CD4-positive, alpha-beta T cell (primary cell): ENCODE data around the gene ZNF835. TPM values are rescaled to one million over a fixed set of nuclear protein-coding genes. Genes with fewer than 3 reads are reported as not detected.
"Not testable (repeated sequence)": the region's sequence is repeated elsewhere in the genome, so short reads cannot be mapped to it uniquely, and the experiment has no call there.

Experiments
- ATAC-seq: fragments of 200-7000 bp; cut with Tn5 transposase; one replicate; pipeline ENCODE4 v1.10.0; 2022; ENCODE audit warnings: mild to moderate bottlenecking; ENCODE audit not compliant: poor library complexity
- CTCF ChIA-PET: fragments of 350-600 bp; sonication (Branson Sonifier 250); formaldehyde crosslinking; loops from one replicate; lab custom pipeline; 2021; ENCODE audit warnings: antibody characterized with exemption, inconsistent platforms; lab: Charles Lee
- POLR2A ChIA-PET: fragments of 350-600 bp; sonication (Branson Sonifier 250); formaldehyde crosslinking; loops from one replicate; lab custom pipeline; 2021; ENCODE audit warnings: antibody characterized with exemption, inconsistent platforms; lab: Charles Lee
- DNase-seq, 14 experiments: peaks; one replicate each; pipeline ENCODE4 v3.0.0-alpha.2; 2013 to 2020; ENCODE audit warnings: mixed read lengths in 2 of 14
- H3K27ac ChIP-seq, 2 donors: one replicate each; pipeline versions ENCODE4 v1.5.1 to v1.7.0; 2013; ENCODE audit warnings: low read length in 2 of 2, low read depth in 1 of 2, mild to moderate bottlenecking in 1 of 2
- H3K27me3 ChIP-seq, 2 experiments: 1 replicate in 1 of 2; 2 replicates in 1 of 2; pipeline versions ENCODE4 v1.6.1 to v1.7.0; 2013; ENCODE audit warnings: low read length in 2 of 2, control low read depth in 1 of 2, mild to moderate bottlenecking in 1 of 2, moderate library complexity in 1 of 2; ENCODE audit not compliant: insufficient read depth in 2 of 2, control insufficient read depth in 1 of 2
- H3K36me3 ChIP-seq: one replicate; pipeline ENCODE4 v1.6.1; 2013; ENCODE audit warnings: low read length, control low read depth; ENCODE audit not compliant: insufficient read depth
- H3K4me1 ChIP-seq: one replicate; pipeline ENCODE4 v1.6.1; 2013; ENCODE audit warnings: low read length, control low read depth; ENCODE audit not compliant: insufficient read depth
- H3K4me3 ChIP-seq: one replicate; pipeline ENCODE4 v1.5.1; 2013; ENCODE audit warnings: mild to moderate bottlenecking, low read length, moderate library complexity
- H3K9me3 ChIP-seq, 2 experiments: 1 replicate in 1 of 2; 2 replicates in 1 of 2; pipeline versions ENCODE4 v1.6.1 to v1.7.0; 2013; ENCODE audit warnings: low read length in 2 of 2, mild to moderate bottlenecking in 2 of 2, control low read depth in 1 of 2, moderate library complexity in 1 of 2; ENCODE audit not compliant: control insufficient read depth in 1 of 2, insufficient read depth in 1 of 2
- H3K27ac Mint-ChIP-seq: one replicate; pipeline ENCODE4 v1.8.0; 2020; ENCODE audit warnings: mixed read lengths
- H3K27me3 Mint-ChIP-seq: one replicate; pipeline ENCODE4 v1.8.0; 2021; ENCODE audit warnings: mixed read lengths
- H3K36me3 Mint-ChIP-seq: one replicate; pipeline ENCODE4 v1.8.0; 2021; ENCODE audit warnings: low read depth, mixed read lengths
- H3K4me1 Mint-ChIP-seq: one replicate; pipeline ENCODE4 v1.8.0; 2021; ENCODE audit warnings: low read depth, mixed read lengths
- H3K4me3 Mint-ChIP-seq: one replicate; pipeline ENCODE4 v1.8.0; 2020; ENCODE audit warnings: mild to moderate bottlenecking, mixed read lengths
- H3K9me3 Mint-ChIP-seq: one replicate; pipeline ENCODE4 v1.8.0; 2020; ENCODE audit warnings: mixed read lengths
- intact Hi-C, 2 experiments: fragments of 100-400 bp; cut with DNase I in 1 of 2; cut with micrococcal nuclease in 1 of 2; formaldehyde crosslinking; loops; one replicate each; pipeline versions ENCODE4 v1.15.1 to v1.9.0; 2023 to 2025; cut with DNase I, micrococcal nuclease
- total RNA-seq, 174 experiments: library from RNA in 2 of 174; stranded (reverse) in 2 of 174; gene quantifications; one replicate each; pipeline ENCODE4 v1.2.3 and lab custom pipeline; 2021 to 2026
- TF ChIP-seq, protein P1 (sequence below): fragments of 200-600 bp; IDR thresholded peaks from one replicate; pipeline ENCODE4 v1.8.0; 2022; ENCODE audit warnings: antibody characterized with exemption, mild to moderate bottlenecking

Gene ZNF835
- total RNA-seq, 2 experiments from 2014 or later, result 0.82 to 1.1 TPM

DNA sequence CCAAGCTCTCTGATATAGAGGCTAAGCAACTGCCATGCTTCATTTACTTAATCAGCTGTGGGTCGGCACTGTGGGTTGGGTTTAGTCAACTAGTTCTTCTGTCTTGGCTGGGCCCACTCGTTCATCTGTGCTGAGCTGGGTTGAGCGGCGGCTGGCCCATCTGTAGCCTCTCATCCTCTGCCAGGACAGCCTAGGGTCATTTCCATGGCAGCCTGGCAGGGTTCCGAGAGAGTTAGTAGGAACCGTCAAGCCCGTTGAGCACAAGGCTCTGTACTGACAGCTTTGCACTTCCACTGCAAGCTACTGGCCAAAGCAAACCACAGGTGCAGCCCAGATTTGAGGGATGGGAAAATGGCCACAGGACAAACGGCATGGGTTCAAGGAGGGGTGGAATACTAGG, 6.6 kb upstream of the ZNF835 start:
- ChIA-PET POLR2A (no interaction called here), CTCF (no interaction called here)
- Mint-ChIP-seq H3K4me3 (no peak overlapping the region), H3K27ac (no peak overlapping the region), H3K9me3 (no peaks in the 10 kb centered on the region), H3K4me1 (no peaks in the 10 kb centered on the region), H3K27me3 (no peaks in the 10 kb centered on the region), H3K36me3 (peaks cover 6% of the 10 kb centered on the region)
- no peaks in the 10 kb centered on the region for H3K4me1 ChIP-seq
- DNase-seq, result no peak
- ATAC-seq, result no peak
- no peaks in the 10 kb centered on the region for H3K36me3 ChIP-seq
- H3K27ac ChIP-seq, result no peak overlapping the region
- H3K9me3 ChIP-seq, result peaks cover 8 to 57% of the 10 kb centered on the region in 2 experiments
- TF ChIP-seq, protein P1, sequence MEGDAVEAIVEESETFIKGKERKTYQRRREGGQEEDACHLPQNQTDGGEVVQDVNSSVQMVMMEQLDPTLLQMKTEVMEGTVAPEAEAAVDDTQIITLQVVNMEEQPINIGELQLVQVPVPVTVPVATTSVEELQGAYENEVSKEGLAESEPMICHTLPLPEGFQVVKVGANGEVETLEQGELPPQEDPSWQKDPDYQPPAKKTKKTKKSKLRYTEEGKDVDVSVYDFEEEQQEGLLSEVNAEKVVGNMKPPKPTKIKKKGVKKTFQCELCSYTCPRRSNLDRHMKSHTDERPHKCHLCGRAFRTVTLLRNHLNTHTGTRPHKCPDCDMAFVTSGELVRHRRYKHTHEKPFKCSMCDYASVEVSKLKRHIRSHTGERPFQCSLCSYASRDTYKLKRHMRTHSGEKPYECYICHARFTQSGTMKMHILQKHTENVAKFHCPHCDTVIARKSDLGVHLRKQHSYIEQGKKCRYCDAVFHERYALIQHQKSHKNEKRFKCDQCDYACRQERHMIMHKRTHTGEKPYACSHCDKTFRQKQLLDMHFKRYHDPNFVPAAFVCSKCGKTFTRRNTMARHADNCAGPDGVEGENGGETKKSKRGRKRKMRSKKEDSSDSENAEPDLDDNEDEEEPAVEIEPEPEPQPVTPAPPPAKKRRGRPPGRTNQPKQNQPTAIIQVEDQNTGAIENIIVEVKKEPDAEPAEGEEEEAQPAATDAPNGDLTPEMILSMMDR, result no peak
- intact Hi-C loops, result loop anchor here in 1 of 2 experiments (10.0 kb wide), 1 partner anchor 1697 kb away; no protein-coding TSS in a partner anchor
- no peak overlapping the region for H3K4me3 ChIP-seq
- no peaks in the 10 kb centered on the region for H3K27me3 ChIP-seq

DNA sequence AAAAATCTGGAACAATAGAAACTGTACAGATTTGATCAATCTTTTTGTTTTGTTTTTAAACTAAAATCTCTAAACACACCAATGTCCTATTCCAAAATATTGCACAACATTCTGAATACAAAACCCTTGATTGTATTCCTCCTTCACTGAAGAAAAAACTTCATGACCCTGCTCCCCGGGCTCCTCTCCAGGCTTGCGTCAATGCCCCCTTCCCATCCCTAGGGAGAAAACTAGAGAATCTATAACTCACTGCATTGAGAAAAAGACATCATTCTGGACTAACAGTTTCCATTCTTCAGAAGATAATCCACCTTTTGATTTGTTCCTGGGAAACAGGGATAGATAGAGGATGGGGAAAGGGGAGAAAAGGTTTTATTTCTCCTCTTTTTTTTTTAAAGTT, 1.1 kb upstream of the ZNF835 start:
- not testable (repeated sequence) for H3K27ac Mint-ChIP-seq

DNA sequence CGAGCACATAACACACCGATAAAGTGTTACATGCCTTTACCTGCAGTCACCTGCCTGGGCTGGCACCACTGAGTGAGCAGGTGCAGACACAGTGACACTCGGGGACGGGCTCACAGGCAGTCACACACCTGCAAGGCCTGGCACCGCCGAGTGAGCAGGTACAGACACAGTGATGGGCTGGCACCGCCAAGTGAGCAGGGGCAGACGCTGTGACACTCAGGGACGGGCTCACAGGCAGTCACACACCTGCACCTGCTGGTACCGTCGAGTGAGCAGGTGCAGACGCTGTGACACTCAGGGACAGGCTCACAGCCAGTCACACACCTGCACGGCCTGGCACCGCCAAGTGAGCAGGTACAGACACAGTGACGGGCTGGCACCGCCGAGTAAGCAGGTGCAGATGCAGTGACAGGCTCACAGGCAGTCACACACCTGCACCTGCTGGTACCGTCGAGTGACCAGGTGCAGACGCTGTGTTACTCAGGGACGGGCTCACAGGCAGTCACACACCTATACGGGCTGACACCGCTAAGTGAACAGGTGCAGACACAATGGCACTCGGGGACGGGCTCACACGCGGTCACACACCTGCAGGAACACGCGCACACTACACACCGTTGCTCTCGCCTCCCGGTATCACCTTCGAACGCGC, 470 bp downstream of the ZNF835 start:
- Mint-ChIP-seq H3K27me3 (no peaks in the 10 kb centered on the region), H3K4me3 (peak overlapping the region; percentile 87), H3K27ac (peak overlapping the region; percentile 65), H3K36me3 (peaks cover 25% of the 10 kb centered on the region), H3K9me3 (peaks cover 3% of the 10 kb centered on the region), H3K4me1 (peaks cover 14% of the 10 kb centered on the region)
- H3K36me3 ChIP-seq, result no peaks in the 10 kb centered on the region
- no peak overlapping the region for H3K27ac ChIP-seq
- no peaks in the 10 kb centered on the region for H3K27me3 ChIP-seq
- ChIA-PET POLR2A (interaction anchor here (0.5 to 1.0 kb wide), 3 partner anchors 267 to 1246 kb away, joined by 3 to 5 read pairs (median 3); partner anchors contain the start of genes ZNF583 and ZSCAN5A), CTCF (no interaction called here)
- ATAC-seq (peak; percentile 73), DNase-seq (peak in 2 of 14 experiments; percentile 1 to 5)
- H3K4me3 ChIP-seq, result peak overlapping the region; percentile 50
- peaks cover 8 to 68% of the 10 kb centered on the region in 2 experiments for H3K9me3 ChIP-seq
- peaks cover 15% of the 10 kb centered on the region for H3K4me1 ChIP-seq
- TF ChIP-seq, protein P1, result no peak
- intact Hi-C loops, result loop anchor here (2.0 to 10.0 kb wide), 4 partner anchors 78 to 1704 kb away; partner anchors contain the start of genes ZNF582 (in 2 of the 2) and ZSCAN5A (in 1 of the 2)

More for the DNA sequence above, 1.1 kb upstream of the ZNF835 start:
- CTCF ChIA-PET, H3K9me3 Mint-ChIP-seq, H3K36me3 ChIP-seq, H3K27me3 ChIP-seq, DNase-seq, H3K27ac ChIP-seq, H3K4me3 ChIP-seq, ATAC-seq, POLR2A ChIA-PET, H3K27me3 Mint-ChIP-seq: not testable (repeated sequence)
- Mint-ChIP-seq H3K4me3 (peak overlapping the region; percentile 4), H3K36me3 (peaks cover 13% of the 10 kb centered on the region), H3K4me1 (peaks cover 14% of the 10 kb centered on the region)
- intact Hi-C loops, result loop anchor here (5.0 to 10.0 kb wide), 3 partner anchors 280 to 1702 kb away; partner anchors contain the start of genes ZNF582 (in 2 of the 2) and ZSCAN5A (in 1 of the 2)
- H3K9me3 ChIP-seq, result peaks cover 8 to 58% of the 10 kb centered on the region in 2 experiments
- peaks cover 15% of the 10 kb centered on the region for H3K4me1 ChIP-seq
